Colonic mucosa (tissue), 4 donors: ENCODE measurements around the gene RABEPK. TPM values are rescaled to one million over a fixed set of nuclear protein-coding genes. Genes with fewer than 3 reads are reported as not detected.
"Not testable (repeated sequence)": the region's sequence is repeated elsewhere in the genome, so short reads cannot be mapped to it uniquely, and the experiment has no call there.

Experiments used
- DNase-seq: peaks from one replicate; pipeline ENCODE4 v3.0.0-alpha.2; 2020
- H3K27ac ChIP-seq: fragments of 200-600 bp; one replicate; pipeline ENCODE4 v1.8.0; 2021
- H3K27me3 ChIP-seq: fragments of 200-600 bp; one replicate; pipeline ENCODE4 v1.8.0; 2021
- H3K36me3 ChIP-seq: fragments of 200-600 bp; one replicate; pipeline ENCODE4 v1.8.0; 2021
- H3K4me1 ChIP-seq: fragments of 200-600 bp; one replicate; pipeline ENCODE4 v1.8.0; 2021; ENCODE audit warnings: mild to moderate bottlenecking
- H3K4me3 ChIP-seq: fragments of 200-600 bp; one replicate; pipeline ENCODE4 v1.8.0; 2021
- H3K9ac ChIP-seq, 2 donors: one replicate each; pipeline ENCODE4 v1.7.0; 2013; ENCODE audit warnings: control low read depth in 2 of 2, low read depth in 2 of 2, low read length in 2 of 2
- H3K9me3 ChIP-seq: fragments of 200-600 bp; one replicate; pipeline ENCODE4 v1.8.0; 2021
- intact Hi-C: fragments of 100-400 bp; cut with DNase I; formaldehyde crosslinking; loops from one replicate; pipeline ENCODE4 v1.14.1; 2022
- total RNA-seq, 2 donors: library from RNA; stranded (reverse); fragmentation: NEBNext Ultra II Directional in 1 of 2; extraction: Animal tissue kit (Norgen Biotek cat#: 25700) in 1 of 2; gene quantifications; one replicate each; pipeline ENCODE4 v1.2.1, GENCODE V29; 2021
- TF ChIP-seq, protein P1 (sequence below): fragments of 200-600 bp; IDR thresholded peaks from one replicate; pipeline ENCODE4 v1.8.0; 2022; ENCODE audit warnings: antibody characterized with exemption, mild to moderate bottlenecking
- donor health status: healthy.
- donor health status: DM: no; HTN: no; CAD: no.
- donor health status: DM: no; HTN: no; CAD: no.

Gene RABEPK
- total RNA-seq, 2 donors from 2014 or later = 8.0 to 17.2 TPM

GRCh38 chr9:125214186-125214585 is 13.8 kb downstream of the RABEPK start:
- H3K36me3 ChIP-seq = no peaks in the 10 kb centered on the region
- no peaks in the 10 kb centered on the region for H3K27me3 ChIP-seq
- TF ChIP-seq, protein P1, sequence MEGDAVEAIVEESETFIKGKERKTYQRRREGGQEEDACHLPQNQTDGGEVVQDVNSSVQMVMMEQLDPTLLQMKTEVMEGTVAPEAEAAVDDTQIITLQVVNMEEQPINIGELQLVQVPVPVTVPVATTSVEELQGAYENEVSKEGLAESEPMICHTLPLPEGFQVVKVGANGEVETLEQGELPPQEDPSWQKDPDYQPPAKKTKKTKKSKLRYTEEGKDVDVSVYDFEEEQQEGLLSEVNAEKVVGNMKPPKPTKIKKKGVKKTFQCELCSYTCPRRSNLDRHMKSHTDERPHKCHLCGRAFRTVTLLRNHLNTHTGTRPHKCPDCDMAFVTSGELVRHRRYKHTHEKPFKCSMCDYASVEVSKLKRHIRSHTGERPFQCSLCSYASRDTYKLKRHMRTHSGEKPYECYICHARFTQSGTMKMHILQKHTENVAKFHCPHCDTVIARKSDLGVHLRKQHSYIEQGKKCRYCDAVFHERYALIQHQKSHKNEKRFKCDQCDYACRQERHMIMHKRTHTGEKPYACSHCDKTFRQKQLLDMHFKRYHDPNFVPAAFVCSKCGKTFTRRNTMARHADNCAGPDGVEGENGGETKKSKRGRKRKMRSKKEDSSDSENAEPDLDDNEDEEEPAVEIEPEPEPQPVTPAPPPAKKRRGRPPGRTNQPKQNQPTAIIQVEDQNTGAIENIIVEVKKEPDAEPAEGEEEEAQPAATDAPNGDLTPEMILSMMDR = no peak
- intact Hi-C loops = no loop called here
- H3K4me1 ChIP-seq = no peaks in the 10 kb centered on the region
- no peak overlapping the region for H3K27ac ChIP-seq
- no peak for DNase-seq
- no peak overlapping the region for H3K9ac ChIP-seq
- H3K4me3 ChIP-seq = no peak overlapping the region
- no peaks in the 10 kb centered on the region for H3K9me3 ChIP-seq

GRCh38 chr9:125218621-125219020 is 18.3 kb downstream of the RABEPK start:
- Histone ChIP-seq H3K27me3 (no peaks in the 10 kb centered on the region), H3K27ac (no peak overlapping the region), H3K9me3 (no peaks in the 10 kb centered on the region), H3K4me3 (no peak overlapping the region), H3K4me1 (no peaks in the 10 kb centered on the region), H3K9ac (no peak overlapping the region), H3K36me3 (no peaks in the 10 kb centered on the region)
- no peak for DNase-seq
- intact Hi-C loops = no loop called here
- TF ChIP-seq, protein P1 = no peak

- H3K4me1 ChIP-seq, H3K4me3 ChIP-seq, H3K9me3 ChIP-seq, H3K27me3 ChIP-seq, intact Hi-C loops, H3K27ac ChIP-seq, H3K9ac ChIP-seq, H3K36me3 ChIP-seq, DNase-seq: not testable (repeated sequence)
These were observed 24.5 kb downstream of the RABEPK start for GRCh38 chr9:125224858-125225257.

- Histone ChIP-seq H3K36me3 (no peaks in the 10 kb centered on the region), H3K27ac (no peak overlapping the region), H3K9me3 (no peaks in the 10 kb centered on the region)
These were observed 27.4 kb downstream of the RABEPK start for GRCh38 chr9:125227761-125228160.

DNA sequence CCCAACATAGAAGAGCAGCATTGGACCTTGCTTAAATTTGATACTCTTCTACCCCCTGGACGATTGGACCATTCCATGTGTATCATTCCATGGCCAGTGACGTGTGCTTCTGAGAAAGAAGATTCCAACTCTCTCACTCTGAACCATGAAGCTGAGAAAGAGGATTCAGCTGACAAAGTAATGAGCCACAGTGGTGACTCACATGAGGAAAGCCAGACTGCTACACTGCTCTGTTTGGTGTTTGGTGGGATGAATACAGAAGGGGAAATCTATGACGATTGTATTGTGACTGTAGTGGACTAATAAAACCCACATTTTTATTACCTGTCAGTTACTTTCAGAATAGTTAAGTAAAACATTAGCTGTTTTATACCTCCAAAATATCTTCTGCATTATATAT is 33.3 kb downstream of the RABEPK start:
- H3K27ac ChIP-seq = no peak overlapping the region
- no peak for DNase-seq

More at GRCh38 chr9:125227761-125228160, 27.4 kb downstream of the RABEPK start:
- DNase-seq = no peak
- no peak overlapping the region for H3K9ac ChIP-seq
- TF ChIP-seq, protein P1 = no peak
- H3K27me3 ChIP-seq = no peaks in the 10 kb centered on the region
- no peaks in the 10 kb centered on the region for H3K4me1 ChIP-seq
- intact Hi-C loops = no loop called here
- no peak overlapping the region for H3K4me3 ChIP-seq

DNA sequence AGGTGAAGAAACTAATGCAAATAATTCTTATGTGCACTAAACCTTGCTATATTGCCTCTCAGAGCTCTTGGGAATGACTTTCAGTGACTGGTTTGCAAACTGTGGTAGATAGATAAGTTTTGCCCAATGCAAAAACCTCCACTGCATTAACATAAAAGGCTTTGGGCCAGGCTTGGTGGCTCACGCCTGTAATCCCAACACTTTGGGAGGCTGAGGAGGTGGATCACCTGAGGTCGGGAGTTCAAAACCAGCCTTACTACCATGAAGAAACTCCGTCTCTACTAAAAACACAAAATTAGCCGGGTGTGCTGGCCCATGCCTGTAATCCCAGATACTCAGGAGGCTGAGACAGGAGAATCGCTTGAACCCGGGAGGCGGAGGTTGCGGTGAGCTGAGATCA is 33.8 kb downstream of the RABEPK start:
- H3K36me3 ChIP-seq, H3K27ac ChIP-seq, H3K9ac ChIP-seq, DNase-seq, H3K27me3 ChIP-seq, H3K4me3 ChIP-seq, intact Hi-C loops, H3K9me3 ChIP-seq: not testable (repeated sequence)
- peaks cover 17% of the 10 kb centered on the region for H3K4me1 ChIP-seq

More for the DNA sequence above, 33.3 kb downstream of the RABEPK start:
- H3K27me3 ChIP-seq = no peaks in the 10 kb centered on the region
- intact Hi-C loops = no loop called here
- TF ChIP-seq, protein P1 = no peak
- no peak overlapping the region for H3K4me3 ChIP-seq
- no peaks in the 10 kb centered on the region for H3K9me3 ChIP-seq
- H3K36me3 ChIP-seq = peaks cover 9% of the 10 kb centered on the region
- no peak overlapping the region for H3K9ac ChIP-seq
- H3K4me1 ChIP-seq = peaks cover 13% of the 10 kb centered on the region
